ENCODE results near the gene ABR.
"Not testable (repeated sequence)": the region's sequence is repeated elsewhere in the genome, so short reads cannot be mapped to it uniquely, and the experiment has no call there.

ABR gene

DNA sequence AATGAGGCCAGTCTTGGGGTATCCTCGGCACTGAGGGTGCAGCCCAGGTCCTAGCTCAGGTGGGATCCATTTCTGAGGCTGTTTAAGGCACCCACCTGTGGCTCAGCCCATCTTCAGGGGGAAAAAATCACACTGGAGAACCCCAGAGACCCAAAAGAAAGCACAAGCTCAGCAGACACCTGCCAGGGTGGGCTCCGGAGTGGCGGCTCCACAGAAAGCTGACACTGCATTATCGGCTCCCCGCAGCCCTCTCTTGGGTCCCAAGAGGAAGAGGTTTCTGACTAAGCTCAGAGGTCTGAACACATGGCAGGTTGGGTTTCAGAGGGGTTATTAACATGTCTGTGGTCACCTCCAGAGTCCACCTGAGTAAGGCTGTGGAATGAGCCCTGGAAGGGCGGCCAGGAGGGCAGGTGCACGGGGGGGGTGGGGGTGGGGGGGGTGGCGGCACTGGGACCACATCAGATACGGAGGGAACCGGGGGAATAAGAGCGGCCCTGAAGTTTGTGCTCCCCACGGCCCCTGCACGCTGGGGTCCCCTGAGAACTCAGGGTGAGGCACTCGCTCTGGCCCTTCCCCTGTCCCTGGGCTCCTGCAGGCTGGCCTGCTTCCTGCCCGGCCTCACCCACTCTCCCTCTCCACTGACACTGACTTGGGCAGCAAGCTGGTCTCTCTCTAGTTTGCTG is 103.3 kb downstream of the ABR start:
- H3K4me3 Mint-ChIP-seq: no peak overlapping the region
- H3K27ac Mint-ChIP-seq: no peak overlapping the region
- H3K36me3 Mint-ChIP-seq: no peaks in the 10 kb centered on the region
- no peaks in the 10 kb centered on the region for H3K9me3 Mint-ChIP-seq (ENCODE audit: low read depth)
- H3K27me3 Mint-ChIP-seq: no peaks in the 10 kb centered on the region
- no peaks in the 10 kb centered on the region for H3K4me1 Mint-ChIP-seq (ENCODE audit: low read depth)

DNA sequence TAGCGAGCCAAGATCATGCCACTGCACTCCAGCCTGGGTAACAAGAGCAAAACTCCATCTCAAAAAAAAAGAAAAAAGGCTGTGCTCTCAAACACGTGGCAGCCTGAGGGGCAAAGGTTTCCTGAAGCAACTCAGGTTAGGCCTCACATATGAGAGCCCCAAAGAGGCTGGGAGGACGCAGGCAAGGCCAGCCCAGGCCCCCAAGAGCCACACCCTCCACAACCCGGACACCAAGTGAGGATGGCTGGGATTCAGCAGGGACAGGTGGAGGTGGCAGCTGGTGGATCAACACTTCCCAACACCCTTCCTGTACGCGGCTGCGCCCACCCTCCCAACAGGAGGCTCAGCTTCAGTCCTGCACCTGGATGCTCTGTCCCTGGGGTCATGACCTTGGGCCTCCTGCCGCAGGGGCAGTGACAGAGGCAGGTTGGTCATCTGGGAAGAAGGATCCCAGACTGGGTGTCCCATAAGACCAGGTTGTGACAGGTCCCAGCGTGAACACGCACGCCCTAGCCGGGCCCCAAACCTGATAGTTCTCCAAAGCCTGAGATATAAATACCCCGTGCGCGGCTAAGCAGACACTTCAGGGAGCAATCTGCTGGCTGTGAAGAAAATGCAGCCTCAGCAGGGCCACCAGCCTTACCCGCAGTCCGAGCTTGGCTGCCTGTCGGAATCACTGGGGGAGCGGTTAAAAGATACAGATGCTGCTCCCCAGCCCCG is 104.7 kb downstream of the ABR start:
- Mint-ChIP-seq H3K36me3 (no peaks in the 10 kb centered on the region), H3K4me3 (no peak overlapping the region), H3K27me3 (no peaks in the 10 kb centered on the region), H3K27ac (no peak overlapping the region), H3K9me3 (ENCODE audit: low read depth) (no peaks in the 10 kb centered on the region), H3K4me1 (ENCODE audit: low read depth) (no peaks in the 10 kb centered on the region)

DNA sequence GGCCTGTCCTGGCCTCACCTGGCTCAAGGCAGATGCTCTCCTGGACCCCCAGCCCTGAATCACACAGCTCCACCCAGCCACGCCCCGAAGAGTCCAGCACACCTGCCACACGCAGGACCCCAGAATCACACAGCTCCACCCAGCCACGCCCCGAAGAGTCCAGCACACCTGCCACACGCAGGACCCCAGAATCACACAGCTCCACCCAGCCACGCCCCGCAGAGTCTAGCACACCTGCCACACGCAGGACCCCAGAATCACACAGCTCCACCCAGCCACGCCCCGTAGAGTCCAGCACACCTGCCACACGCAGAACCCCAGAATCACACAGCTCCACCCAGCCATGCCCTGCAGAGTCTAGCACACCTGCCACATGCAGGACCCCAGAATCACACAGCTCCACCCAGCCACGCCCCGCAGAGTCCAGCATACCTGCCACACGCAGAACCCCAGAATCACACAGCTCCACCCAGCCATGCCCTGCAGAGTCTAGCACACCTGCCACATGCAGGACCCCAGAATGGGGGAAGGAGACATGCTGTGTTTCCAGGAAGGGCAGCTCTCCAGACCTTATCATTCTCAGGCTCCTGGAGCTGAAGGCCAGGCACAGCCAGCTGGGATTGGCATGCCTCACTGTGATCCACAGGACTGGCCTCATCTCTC is 105.7 kb downstream of the ABR start:
- not testable (repeated sequence) for H3K4me3 Mint-ChIP-seq; H3K9me3 Mint-ChIP-seq (ENCODE audit: low read depth); H3K27ac Mint-ChIP-seq; H3K4me1 Mint-ChIP-seq (ENCODE audit: low read depth); H3K27me3 Mint-ChIP-seq; H3K36me3 Mint-ChIP-seq

DNA sequence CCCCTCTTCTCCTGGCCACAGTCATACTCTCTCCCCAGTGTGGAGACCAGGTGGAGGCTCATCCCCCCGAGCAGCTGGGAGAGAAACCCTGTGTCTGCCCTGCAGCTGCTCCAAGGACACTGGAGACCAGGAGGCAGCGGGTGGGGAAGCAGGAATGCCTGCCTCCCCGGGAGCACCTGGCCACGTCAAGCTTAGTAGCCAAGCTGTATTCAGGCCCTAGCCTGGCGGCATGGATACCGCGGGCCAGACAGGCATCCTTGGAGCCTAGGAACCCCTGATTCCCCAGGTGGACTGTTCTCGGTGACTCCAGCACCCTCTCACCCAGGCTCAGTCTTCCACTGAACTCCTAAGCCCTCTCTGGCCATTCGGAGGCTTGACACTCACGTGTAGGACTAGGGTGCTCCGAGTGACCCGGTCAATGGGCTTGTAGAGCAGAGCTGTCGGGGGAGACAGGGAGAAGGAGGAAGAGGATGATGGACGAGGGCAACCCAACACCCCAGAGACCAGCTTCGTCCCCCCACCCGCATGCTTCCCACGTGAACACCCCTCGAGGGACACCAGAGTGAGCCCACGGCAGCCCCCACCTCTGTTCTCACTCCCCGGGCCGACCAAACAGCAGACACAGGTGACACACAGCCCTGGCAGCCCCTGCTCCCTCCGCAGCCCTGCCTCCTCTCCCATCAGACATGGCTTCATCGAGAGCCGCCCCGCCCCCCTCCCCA is 106.4 kb downstream of the ABR start:
- Mint-ChIP-seq H3K27ac (no peak overlapping the region), H3K36me3 (peaks cover 4% of the 10 kb centered on the region), H3K27me3 (no peaks in the 10 kb centered on the region), H3K9me3 (ENCODE audit: low read depth) (no peaks in the 10 kb centered on the region), H3K4me3 (no peak overlapping the region), H3K4me1 (ENCODE audit: low read depth) (no peaks in the 10 kb centered on the region)

DNA sequence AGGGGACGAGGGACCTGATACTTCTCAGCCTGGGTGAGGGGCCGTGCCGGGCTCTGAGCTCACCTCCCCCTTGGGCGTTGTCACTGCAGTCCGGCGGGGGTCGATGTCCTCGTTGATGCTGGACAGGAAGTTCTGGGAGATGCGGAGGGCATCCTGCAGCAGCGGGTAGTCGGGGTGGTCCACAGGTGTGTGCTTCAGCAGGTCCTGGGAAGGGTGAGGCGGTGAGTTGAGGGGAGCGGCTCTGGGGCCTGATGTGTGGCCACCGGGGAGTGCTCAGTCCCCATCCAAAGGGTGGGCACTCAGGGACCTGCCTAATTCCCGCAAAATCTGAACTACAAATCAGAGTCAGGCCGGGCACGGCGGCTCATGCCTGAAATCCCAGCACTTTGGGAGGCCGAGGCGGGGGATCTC is 107.2 kb downstream of the ABR start:
- H3K27me3 Mint-ChIP-seq: no peaks in the 10 kb centered on the region
- no peaks in the 10 kb centered on the region for H3K4me1 Mint-ChIP-seq (ENCODE audit: low read depth)
- no peak overlapping the region for H3K27ac Mint-ChIP-seq
- H3K9me3 Mint-ChIP-seq (ENCODE audit: low read depth): no peaks in the 10 kb centered on the region
- no peak overlapping the region for H3K4me3 Mint-ChIP-seq
- H3K36me3 Mint-ChIP-seq: peaks cover 5% of the 10 kb centered on the region

DNA sequence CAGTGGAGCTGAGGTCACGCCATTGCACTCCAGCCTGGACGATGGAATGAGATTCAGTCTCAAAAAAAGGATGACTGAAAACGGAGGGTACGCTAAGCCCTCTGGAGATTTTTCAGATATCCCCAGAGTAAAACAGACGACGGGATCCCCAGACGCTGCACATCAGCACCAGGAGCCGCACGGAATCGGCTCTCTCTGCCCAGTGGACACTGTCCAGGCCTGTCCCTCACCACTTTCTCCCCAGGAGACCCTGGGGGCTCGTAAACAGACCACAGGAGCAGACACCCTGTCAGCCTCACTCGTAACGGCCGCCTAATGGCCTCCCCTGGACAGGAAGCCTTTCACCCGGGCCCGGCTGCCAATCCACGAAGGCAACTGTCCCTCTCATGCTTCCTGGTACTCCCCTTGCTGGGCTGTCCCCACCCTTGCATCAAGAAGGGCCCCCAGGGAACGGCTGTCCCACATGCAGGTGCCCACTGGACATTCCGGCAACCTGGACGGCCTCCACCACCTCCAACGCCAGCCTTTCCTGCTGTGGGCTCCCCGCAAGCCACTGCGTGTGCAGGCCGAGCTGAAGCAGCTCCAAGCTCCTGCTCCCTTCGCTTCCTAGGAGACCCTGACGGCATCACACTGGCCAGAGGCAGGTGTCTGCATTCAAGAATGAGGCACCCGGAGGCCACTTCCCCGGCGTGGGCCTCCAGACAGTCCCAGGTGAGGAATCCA is 108.5 kb downstream of the ABR start:
- Mint-ChIP-seq H3K9me3 (ENCODE audit: low read depth) (peaks cover 1% of the 10 kb centered on the region), H3K4me1 (ENCODE audit: low read depth) (no peaks in the 10 kb centered on the region), H3K27me3 (no peaks in the 10 kb centered on the region), H3K36me3 (peaks cover 13% of the 10 kb centered on the region), H3K27ac (no peak overlapping the region), H3K4me3 (no peak overlapping the region)

DNA sequence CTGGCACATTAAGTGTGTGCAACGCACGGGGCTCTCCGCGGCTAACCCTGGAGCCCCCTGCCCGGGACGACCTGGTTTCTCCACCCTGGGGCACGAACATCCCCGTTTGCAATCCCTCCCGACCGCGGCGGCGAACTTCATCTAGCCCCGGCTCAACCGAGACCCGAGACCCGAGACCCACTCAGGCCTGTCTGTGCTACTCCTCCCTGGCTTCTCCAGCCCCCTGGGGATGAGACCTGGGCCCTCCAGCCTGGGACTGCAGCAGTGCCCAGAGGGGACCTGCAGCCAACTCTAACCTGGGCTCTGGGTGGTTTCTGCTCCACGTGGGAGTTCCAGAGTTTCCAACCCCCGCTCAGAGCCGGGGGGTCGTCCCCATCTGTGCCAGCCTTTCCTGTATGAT is 109.4 kb downstream of the ABR start:
- Mint-ChIP-seq H3K4me3 (no peak overlapping the region), H3K9me3 (ENCODE audit: low read depth) (peaks cover 4% of the 10 kb centered on the region), H3K36me3 (peaks cover 17% of the 10 kb centered on the region), H3K4me1 (ENCODE audit: low read depth) (no peaks in the 10 kb centered on the region), H3K27me3 (no peaks in the 10 kb centered on the region), H3K27ac (no peak overlapping the region)

DNA sequence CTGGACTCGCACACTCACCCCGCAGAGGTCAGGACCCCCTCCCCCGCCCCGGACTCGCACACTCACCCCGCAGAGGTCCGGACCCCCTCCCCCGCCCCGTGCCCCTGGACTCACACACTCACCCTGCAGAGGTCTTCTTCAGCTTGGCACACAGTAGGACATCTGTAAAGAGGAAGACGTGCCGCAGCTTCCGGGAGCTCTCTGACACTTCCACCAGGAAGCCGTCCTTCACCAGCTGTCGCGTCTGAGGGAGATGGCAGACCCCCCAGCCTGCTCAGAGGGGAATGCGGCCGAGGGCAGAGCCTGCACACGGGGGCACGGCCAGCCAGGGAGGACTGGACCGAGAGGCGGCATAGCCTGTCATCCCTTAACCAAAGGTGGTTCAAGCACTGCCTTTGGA is 109.9 kb downstream of the ABR start:
- peaks cover 17% of the 10 kb centered on the region for H3K36me3 Mint-ChIP-seq

DNA sequence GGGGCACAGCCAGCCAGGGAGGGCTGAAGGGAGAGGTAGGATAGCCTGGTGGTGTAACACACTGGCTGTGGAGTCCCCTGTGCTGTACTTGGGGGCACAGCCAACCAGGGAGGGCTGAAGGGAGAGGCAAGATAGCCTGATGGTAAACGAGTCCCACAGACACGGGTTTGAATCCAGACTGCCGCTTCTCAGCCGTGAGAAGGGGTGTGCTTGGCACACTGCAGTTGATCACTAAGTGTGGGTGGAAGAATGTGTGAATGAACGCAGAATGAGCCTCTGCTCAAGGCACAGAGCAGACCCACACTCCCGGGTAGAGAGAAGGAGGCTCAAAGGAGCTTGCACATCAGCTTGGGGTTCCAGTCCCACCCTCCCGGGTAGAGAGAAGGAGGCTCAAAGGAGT is 111.4 kb downstream of the ABR start:
- H3K4me3 Mint-ChIP-seq: no peak overlapping the region
- H3K36me3 Mint-ChIP-seq: peaks cover 17% of the 10 kb centered on the region
- H3K9me3 Mint-ChIP-seq (ENCODE audit: low read depth): peaks cover 4% of the 10 kb centered on the region
- no peaks in the 10 kb centered on the region for H3K27me3 Mint-ChIP-seq
- H3K4me1 Mint-ChIP-seq (ENCODE audit: low read depth): no peaks in the 10 kb centered on the region
- no peak overlapping the region for H3K27ac Mint-ChIP-seq

More for the DNA sequence above, 109.9 kb downstream of the ABR start:
- Mint-ChIP-seq H3K9me3 (ENCODE audit: low read depth) (peaks cover 4% of the 10 kb centered on the region), H3K27ac (no peak overlapping the region), H3K4me3 (no peak overlapping the region), H3K4me1 (ENCODE audit: low read depth) (no peaks in the 10 kb centered on the region), H3K27me3 (no peaks in the 10 kb centered on the region)

DNA sequence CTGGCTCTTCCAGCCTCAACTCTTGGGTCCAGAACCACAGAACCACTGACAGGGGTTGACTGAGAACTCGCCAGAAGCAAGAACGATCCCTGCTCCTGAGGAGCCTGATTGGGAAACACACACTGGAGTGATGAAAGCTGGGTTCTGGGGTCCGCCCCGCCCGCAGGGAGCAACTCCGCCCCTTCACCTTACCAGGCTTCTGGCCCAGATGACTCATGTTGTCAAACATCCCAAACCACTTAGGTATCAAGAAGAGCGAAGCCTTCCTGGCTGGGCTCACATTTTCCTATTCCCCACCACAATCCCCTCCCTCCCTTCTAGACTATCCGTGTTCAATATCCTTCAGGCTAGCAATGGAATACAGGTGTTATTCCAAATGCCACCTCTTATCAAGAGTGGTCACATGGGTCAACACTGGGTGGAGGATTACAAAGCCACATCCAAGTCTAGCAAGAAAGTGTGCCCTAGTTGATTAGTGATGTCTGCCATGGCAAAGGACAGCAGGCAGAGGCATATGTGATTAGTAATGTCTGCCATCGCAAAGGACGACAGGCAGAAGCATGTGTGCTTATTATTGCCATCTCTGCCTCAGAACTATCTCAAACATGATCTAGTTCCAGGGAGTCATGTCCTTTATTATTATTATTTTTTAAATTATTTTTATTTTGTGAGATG is 112.4 kb downstream of the ABR start:
- no peak overlapping the region for H3K27ac Mint-ChIP-seq
- H3K27me3 Mint-ChIP-seq: no peaks in the 10 kb centered on the region
- no peak overlapping the region for H3K4me3 Mint-ChIP-seq
- no peaks in the 10 kb centered on the region for H3K4me1 Mint-ChIP-seq (ENCODE audit: low read depth)
- peaks cover 4% of the 10 kb centered on the region for H3K9me3 Mint-ChIP-seq (ENCODE audit: low read depth)
- H3K36me3 Mint-ChIP-seq: peaks cover 17% of the 10 kb centered on the region

DNA sequence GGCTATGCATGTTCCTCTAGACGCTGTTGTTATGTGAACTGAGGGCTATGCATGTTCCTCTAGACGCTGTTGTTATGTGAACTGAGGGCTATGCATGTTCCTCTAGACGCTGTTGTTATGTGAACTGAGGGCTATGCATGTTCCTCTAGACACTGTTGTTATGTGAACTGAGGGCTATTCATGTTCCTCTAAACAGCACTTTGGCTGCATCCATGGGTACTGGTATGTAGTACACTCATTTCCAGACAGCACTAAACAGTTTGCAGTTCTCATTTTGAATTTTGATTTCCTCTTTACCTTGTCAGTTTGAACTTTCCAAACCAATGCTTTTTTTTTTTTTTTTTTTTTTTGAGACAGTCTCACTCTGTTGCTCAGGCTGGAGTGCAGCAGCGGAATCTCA is 114.4 kb downstream of the ABR start:
- not testable (repeated sequence) for H3K27me3 Mint-ChIP-seq; H3K4me3 Mint-ChIP-seq; H3K27ac Mint-ChIP-seq; H3K9me3 Mint-ChIP-seq (ENCODE audit: low read depth); H3K4me1 Mint-ChIP-seq (ENCODE audit: low read depth)
- peaks cover 17% of the 10 kb centered on the region for H3K36me3 Mint-ChIP-seq

DNA sequence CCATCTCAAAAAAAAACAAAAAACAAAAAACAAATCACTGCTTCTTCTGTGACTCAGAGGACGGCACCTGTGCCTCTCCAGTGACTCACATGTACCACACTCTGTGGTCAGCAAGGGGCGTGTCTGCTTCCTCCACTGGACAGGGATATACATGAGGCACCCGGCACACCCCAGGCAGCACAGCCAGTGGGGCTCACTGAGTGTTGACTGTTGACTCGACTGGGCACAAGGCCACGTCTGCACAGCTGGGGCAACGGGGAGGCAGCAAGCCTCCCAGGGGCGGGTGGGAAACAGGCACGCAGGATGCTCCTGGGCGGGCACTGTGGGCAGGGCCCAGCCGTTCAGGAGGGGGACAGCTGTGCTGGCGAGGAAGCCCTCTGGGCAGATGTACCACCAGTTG is 118.8 kb downstream of the ABR start:
- H3K36me3 Mint-ChIP-seq: peaks cover 14% of the 10 kb centered on the region
- no peaks in the 10 kb centered on the region for H3K9me3 Mint-ChIP-seq (ENCODE audit: low read depth)
- H3K27me3 Mint-ChIP-seq: no peaks in the 10 kb centered on the region
- H3K27ac Mint-ChIP-seq: no peak overlapping the region
- no peaks in the 10 kb centered on the region for H3K4me1 Mint-ChIP-seq (ENCODE audit: low read depth)
- no peak overlapping the region for H3K4me3 Mint-ChIP-seq

DNA sequence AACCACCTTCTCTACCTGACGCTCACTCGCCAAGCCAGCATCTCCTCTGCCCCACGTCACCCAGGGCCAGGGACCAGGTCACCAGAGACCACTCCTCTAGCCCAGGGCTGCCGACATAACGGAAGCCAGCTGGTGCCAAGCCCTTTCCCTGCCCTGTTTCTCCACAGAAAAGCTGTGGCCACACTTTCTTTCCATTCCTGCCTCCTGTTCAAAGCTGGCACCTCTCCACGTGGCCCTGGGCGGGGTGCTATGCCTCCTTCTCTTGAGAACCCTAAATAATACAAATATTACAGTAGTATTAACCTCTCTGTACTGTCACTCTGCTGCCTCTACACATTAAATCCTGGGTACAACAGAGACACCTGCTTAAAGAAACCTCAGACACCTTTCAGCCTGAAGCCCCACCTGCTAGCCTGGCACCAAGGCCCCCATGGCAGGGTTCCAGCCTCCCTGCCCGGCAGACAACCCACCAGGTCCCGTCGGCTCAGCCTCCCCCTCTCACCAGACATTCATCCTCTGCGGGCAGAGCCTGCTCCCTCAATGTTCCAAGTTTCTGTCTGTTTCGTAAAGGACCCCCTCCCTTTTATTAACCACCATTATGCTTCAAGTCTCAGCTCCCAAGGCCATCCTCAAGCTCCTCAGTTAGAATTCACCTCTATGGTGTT is 120.5 kb downstream of the ABR start:
- Mint-ChIP-seq H3K36me3 (peaks cover 13% of the 10 kb centered on the region), H3K4me1 (ENCODE audit: low read depth) (no peaks in the 10 kb centered on the region), H3K9me3 (ENCODE audit: low read depth) (no peaks in the 10 kb centered on the region)

More for the DNA sequence above, 120.5 kb downstream of the ABR start:
- Mint-ChIP-seq H3K4me3 (no peak overlapping the region), H3K27ac (no peak overlapping the region), H3K27me3 (no peaks in the 10 kb centered on the region)

All from activated naive CD8-positive, alpha-beta T cell (primary cell).